Measurements from ENCODE around the gene C10orf95.
A peak's percentile ranks its signal among the peaks of the same experiment; 100 is the strongest.

DNA sequence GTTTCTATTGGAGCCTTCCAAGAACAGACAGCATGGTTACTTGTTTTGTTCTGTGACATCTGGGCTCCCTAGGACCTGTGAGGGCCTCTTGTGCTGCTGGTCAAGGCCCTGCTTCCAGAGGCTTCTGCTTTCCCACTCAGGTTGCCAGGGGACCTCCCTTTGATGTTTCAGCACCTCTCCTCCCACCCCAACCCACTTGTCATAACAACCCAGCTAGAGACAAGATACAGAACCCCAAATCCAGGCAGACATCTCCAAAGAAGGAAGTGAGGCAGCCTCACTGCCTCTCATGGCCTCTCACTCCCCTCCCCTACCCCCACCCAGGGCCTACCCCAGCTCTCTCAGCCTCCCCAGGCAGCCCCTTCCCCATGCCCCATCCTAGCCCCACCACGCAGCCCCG is 44.5 kb downstream of the C10orf95 start:
- TF ChIP-seq, protein P1, sequence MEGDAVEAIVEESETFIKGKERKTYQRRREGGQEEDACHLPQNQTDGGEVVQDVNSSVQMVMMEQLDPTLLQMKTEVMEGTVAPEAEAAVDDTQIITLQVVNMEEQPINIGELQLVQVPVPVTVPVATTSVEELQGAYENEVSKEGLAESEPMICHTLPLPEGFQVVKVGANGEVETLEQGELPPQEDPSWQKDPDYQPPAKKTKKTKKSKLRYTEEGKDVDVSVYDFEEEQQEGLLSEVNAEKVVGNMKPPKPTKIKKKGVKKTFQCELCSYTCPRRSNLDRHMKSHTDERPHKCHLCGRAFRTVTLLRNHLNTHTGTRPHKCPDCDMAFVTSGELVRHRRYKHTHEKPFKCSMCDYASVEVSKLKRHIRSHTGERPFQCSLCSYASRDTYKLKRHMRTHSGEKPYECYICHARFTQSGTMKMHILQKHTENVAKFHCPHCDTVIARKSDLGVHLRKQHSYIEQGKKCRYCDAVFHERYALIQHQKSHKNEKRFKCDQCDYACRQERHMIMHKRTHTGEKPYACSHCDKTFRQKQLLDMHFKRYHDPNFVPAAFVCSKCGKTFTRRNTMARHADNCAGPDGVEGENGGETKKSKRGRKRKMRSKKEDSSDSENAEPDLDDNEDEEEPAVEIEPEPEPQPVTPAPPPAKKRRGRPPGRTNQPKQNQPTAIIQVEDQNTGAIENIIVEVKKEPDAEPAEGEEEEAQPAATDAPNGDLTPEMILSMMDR (IDR thresholded peaks at IDR 0.05), result no peak
- TF ChIP-seq POLR2AphosphoS5 (IDR thresholded peaks at IDR 0.05) (peak; percentile 65 to 81), POLR2A (IDR thresholded peaks at IDR 0.05; ENCODE audit: low read depth) (no peak)

Measured in esophagus muscularis mucosa (tissue), 3 donors.